ENCODE data around the gene RNF144B. TPM values are rescaled to one million over a fixed set of nuclear protein-coding genes. Genes with fewer than 3 reads are reported as not detected.

RNF144B gene
- total RNA-seq, 1 donor from 2014 or later, result 15.1 TPM

DNA sequence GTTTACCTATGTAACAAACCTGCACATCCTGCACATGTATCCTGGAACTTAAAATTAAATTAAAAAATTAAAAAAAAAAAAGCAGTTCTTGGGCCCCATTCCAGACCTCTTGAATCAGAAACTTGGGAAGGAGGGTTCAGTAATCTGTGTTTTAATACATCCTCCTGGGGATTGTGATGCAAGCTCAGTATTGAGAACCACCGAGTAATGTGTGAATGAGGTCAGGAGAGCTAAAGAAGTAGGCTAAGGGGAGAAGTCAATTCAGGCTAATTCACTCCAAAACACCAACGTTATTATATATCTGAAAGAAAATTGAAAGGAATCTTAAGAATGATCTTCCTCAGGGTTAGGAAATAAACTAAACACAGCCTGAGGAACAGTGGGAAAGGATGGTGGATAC is 120.4 kb downstream of the RNF144B start:
- Histone ChIP-seq H3K9me3 (ENCODE audit: control insufficient read depth in 3 of 3, low read length in 3 of 3) (no peaks in the 10 kb centered on the region), H3K4me3 (ENCODE audit: low read length in 3 of 3) (no peak overlapping the region), H3K9ac (ENCODE audit: low read depth in 1 of 3, low read length in 3 of 3) (no peak overlapping the region), H3K36me3 (ENCODE audit: control insufficient read depth in 3 of 3, insufficient read depth in 3 of 3, low read length in 3 of 3) (no peaks in the 10 kb centered on the region), H3K27ac (ENCODE audit: low read depth, low read length) (no peak overlapping the region), H3K27me3 (ENCODE audit: control insufficient read depth in 3 of 3, insufficient read depth in 3 of 3, low read length in 3 of 3) (no peaks in the 10 kb centered on the region), H3K4me1 (ENCODE audit: control insufficient read depth in 3 of 3, insufficient read depth in 3 of 3, low read length in 3 of 3) (peaks cover 3 to 6% (median 5%) of the 10 kb centered on the region in 3 donors)

DNA sequence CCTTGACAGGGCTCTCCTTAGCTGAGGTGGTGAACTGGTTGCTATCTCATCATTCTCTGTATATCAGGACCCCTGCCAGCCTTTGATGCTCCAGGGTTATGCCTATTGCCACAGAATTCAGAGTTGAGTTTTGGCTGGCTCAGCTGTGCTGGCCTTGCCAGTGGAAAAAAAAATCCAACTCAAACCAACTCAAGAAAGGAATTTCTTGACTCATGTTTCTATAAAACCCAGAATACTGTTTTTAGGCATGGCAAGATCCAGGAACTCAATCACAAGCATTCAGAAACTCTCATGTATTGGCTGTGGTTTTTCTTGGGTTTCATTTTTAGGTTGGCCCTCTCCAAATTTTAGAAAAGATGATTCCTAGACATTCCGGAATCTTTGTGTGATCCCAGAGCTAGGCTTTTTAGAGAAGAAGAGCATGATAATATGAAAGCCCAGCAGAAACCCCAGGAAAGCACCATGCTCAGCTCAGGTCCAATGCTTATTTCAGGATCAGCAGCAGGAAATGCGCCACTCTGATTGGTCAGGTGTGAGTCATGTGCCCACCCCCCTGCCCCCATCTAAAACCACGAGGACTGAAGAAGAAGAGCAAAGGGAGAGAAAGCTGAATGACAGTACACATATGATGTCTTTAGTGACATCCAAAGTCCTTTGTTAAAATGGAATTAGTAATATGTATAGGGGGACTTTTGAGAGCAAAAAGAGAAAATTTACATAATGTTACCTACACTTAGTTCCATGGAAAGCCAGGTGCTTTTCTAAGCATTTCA is 122.9 kb downstream of the RNF144B start:
- H3K27me3 ChIP-seq (ENCODE audit: control insufficient read depth in 3 of 3, insufficient read depth in 3 of 3, low read length in 3 of 3), result no peaks in the 10 kb centered on the region
- H3K9me3 ChIP-seq (ENCODE audit: control insufficient read depth in 3 of 3, low read length in 3 of 3), result no peaks in the 10 kb centered on the region
- no peaks in the 10 kb centered on the region for H3K36me3 ChIP-seq (ENCODE audit: control insufficient read depth in 3 of 3, insufficient read depth in 3 of 3, low read length in 3 of 3)
- no peak overlapping the region for H3K27ac ChIP-seq (ENCODE audit: low read depth, low read length)
- no peak overlapping the region for H3K9ac ChIP-seq (ENCODE audit: low read depth in 1 of 3, low read length in 3 of 3)
- H3K4me1 ChIP-seq (ENCODE audit: control insufficient read depth in 3 of 3, insufficient read depth in 3 of 3, low read length in 3 of 3), result no peaks in the 10 kb centered on the region
- H3K4me3 ChIP-seq (ENCODE audit: low read length in 3 of 3), result no peak overlapping the region

DNA sequence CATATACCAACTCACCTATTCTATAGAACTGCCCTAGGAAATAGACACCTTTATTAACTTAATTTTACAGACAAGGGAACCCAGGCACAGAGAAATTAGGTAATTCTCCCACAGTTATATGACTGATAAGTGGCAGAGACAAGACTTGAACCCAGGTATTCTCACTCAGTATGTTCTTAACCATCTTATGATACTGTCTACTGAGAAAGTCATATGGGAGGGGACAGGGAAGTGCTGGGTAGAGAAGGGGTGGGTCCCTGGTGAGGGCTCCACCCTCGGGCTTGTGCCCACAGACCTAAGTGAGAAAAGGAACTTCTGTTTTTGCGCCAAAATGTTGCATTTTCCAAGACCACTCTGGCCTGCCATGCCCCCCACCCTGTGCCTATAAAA is 123.5 kb downstream of the RNF144B start:
- Histone ChIP-seq H3K36me3 (ENCODE audit: control insufficient read depth in 3 of 3, insufficient read depth in 3 of 3, low read length in 3 of 3) (no peaks in the 10 kb centered on the region), H3K27ac (ENCODE audit: low read depth, low read length) (no peak overlapping the region), H3K4me3 (ENCODE audit: low read length in 3 of 3) (no peak overlapping the region), H3K9ac (ENCODE audit: low read depth in 1 of 3, low read length in 3 of 3) (no peak overlapping the region), H3K4me1 (ENCODE audit: control insufficient read depth in 3 of 3, insufficient read depth in 3 of 3, low read length in 3 of 3) (no peaks in the 10 kb centered on the region), H3K9me3 (ENCODE audit: control insufficient read depth in 3 of 3, low read length in 3 of 3) (no peaks in the 10 kb centered on the region), H3K27me3 (ENCODE audit: control insufficient read depth in 3 of 3, insufficient read depth in 3 of 3, low read length in 3 of 3) (no peaks in the 10 kb centered on the region)

DNA sequence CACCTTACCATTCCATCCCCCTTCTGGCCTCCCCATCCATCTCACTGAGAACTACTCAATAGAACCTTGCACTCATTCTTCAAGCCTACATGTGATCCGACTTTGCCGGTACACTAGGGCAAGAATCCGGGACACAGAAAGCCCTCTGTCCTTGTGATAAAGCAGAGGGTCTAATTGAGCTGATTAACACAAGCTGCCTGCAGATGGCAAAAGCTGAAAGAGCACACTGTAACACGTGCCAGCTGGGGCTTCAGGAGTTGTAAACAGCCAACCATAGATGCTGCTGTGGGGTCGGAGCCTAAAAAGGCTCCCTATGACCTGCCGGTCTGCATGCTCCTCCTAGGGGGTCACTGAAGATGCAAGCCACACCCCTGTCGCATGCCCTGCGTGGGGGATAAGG is 124.1 kb downstream of the RNF144B start:
- Histone ChIP-seq H3K27me3 (ENCODE audit: control insufficient read depth in 3 of 3, insufficient read depth in 3 of 3, low read length in 3 of 3) (no peaks in the 10 kb centered on the region), H3K4me3 (ENCODE audit: low read length in 3 of 3) (no peak overlapping the region), H3K27ac (ENCODE audit: low read depth, low read length) (no peak overlapping the region), H3K36me3 (ENCODE audit: control insufficient read depth in 3 of 3, insufficient read depth in 3 of 3, low read length in 3 of 3) (no peaks in the 10 kb centered on the region), H3K9me3 (ENCODE audit: control insufficient read depth in 3 of 3, low read length in 3 of 3) (no peaks in the 10 kb centered on the region), H3K9ac (ENCODE audit: low read depth in 1 of 3, low read length in 3 of 3) (no peak overlapping the region), H3K4me1 (ENCODE audit: control insufficient read depth in 3 of 3, insufficient read depth in 3 of 3, low read length in 3 of 3) (no peaks in the 10 kb centered on the region)

DNA sequence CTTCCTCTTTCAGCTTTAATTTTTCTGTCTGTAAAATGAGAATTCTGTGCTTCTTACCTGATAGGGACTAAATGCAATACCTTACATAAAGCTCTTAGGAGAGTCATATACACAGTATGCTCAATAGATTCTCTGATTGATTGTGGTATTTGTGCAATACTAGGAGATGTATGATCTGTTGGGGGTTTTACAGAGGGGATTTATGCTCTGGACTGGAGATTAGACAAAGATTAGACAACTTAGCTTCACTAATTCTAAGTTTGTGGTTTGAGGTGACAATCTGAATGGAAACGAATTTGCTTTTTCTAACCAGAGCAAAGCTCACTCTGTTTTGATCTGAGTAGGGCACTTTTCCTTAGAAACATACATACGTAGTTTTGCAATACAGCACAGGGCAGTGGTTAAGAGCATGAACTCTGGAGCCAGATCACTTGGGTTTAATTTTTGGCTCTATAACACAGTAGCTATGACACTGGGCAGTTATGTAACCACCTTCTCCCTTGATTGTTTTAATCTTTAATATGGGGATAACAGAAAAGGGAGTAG is 126.2 kb downstream of the RNF144B start:
- no peak overlapping the region for H3K27ac ChIP-seq (ENCODE audit: low read depth, low read length)
- H3K4me3 ChIP-seq (ENCODE audit: low read length in 3 of 3), result no peak overlapping the region
- no peaks in the 10 kb centered on the region for H3K36me3 ChIP-seq (ENCODE audit: control insufficient read depth in 3 of 3, insufficient read depth in 3 of 3, low read length in 3 of 3)
- H3K27me3 ChIP-seq (ENCODE audit: control insufficient read depth in 3 of 3, insufficient read depth in 3 of 3, low read length in 3 of 3), result no peaks in the 10 kb centered on the region
- no peaks in the 10 kb centered on the region for H3K4me1 ChIP-seq (ENCODE audit: control insufficient read depth in 3 of 3, insufficient read depth in 3 of 3, low read length in 3 of 3)
- H3K9ac ChIP-seq (ENCODE audit: low read depth in 1 of 3, low read length in 3 of 3), result no peak overlapping the region
- no peaks in the 10 kb centered on the region for H3K9me3 ChIP-seq (ENCODE audit: control insufficient read depth in 3 of 3, low read length in 3 of 3)

DNA sequence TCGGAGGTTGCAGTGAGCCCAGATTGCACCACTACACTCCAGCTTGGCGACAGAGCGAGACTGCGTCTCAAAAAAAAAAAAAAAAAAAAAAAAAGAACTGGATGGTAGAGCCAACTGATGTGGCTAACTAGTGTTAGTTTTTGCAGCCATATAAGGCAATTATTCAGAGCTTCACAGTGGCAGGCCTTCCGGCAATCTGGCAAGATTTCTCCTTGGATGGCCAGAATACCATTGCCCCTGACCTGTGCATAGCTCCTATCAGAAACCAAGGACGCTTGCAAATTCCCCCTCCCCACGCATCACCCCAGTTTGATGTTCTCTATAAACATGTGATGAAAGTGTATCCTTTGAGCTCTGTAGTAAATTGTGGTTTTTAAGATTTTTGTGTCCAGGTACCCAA is 127.0 kb downstream of the RNF144B start:
- Histone ChIP-seq H3K27me3 (ENCODE audit: control insufficient read depth in 3 of 3, insufficient read depth in 3 of 3, low read length in 3 of 3) (no peaks in the 10 kb centered on the region), H3K27ac (ENCODE audit: low read depth, low read length) (no peak overlapping the region), H3K36me3 (ENCODE audit: control insufficient read depth in 3 of 3, insufficient read depth in 3 of 3, low read length in 3 of 3) (no peaks in the 10 kb centered on the region), H3K9me3 (ENCODE audit: control insufficient read depth in 3 of 3, low read length in 3 of 3) (no peaks in the 10 kb centered on the region), H3K4me3 (ENCODE audit: low read length in 3 of 3) (no peak overlapping the region), H3K4me1 (ENCODE audit: control insufficient read depth in 3 of 3, insufficient read depth in 3 of 3, low read length in 3 of 3) (no peaks in the 10 kb centered on the region), H3K9ac (ENCODE audit: low read depth in 1 of 3, low read length in 3 of 3) (no peak overlapping the region)

DNA sequence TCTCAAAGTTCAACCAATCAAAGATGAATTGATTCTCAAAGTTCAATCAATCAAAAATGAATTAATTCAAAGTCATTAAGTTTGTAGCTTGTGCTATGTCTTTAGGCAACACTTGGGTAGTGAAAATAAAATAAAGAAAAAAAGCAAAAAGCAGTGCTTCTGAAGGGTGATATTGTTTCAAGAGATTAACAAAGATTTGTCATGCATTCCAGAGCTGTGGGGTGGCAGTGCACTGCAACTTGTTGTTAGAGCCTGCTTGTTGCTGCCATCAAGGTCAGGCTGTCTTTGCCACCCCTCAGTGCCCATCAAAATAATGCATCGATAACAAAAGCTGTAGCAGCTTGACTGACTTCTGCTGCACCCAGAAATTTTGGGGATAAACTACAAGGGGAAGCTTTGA is 128.6 kb downstream of the RNF144B start:
- no peaks in the 10 kb centered on the region for H3K4me1 ChIP-seq (ENCODE audit: control insufficient read depth in 3 of 3, insufficient read depth in 3 of 3, low read length in 3 of 3)
- H3K9ac ChIP-seq (ENCODE audit: low read depth in 1 of 3, low read length in 3 of 3), result no peak overlapping the region
- no peaks in the 10 kb centered on the region for H3K36me3 ChIP-seq (ENCODE audit: control insufficient read depth in 3 of 3, insufficient read depth in 3 of 3, low read length in 3 of 3)
- no peak overlapping the region for H3K27ac ChIP-seq (ENCODE audit: low read depth, low read length)
- H3K4me3 ChIP-seq (ENCODE audit: low read length in 3 of 3), result no peak overlapping the region
- no peaks in the 10 kb centered on the region for H3K9me3 ChIP-seq (ENCODE audit: control insufficient read depth in 3 of 3, low read length in 3 of 3)
- H3K27me3 ChIP-seq (ENCODE audit: control insufficient read depth in 3 of 3, insufficient read depth in 3 of 3, low read length in 3 of 3), result no peaks in the 10 kb centered on the region

Other genes with a start within 250 kb of the RNF144B start
- 2.1 TPM for gene TPMT, start 232.3 kb upstream of the RNF144B start, total RNA-seq
- gene KDM1B, start 231.9 kb upstream of the RNF144B start, total RNA-seq, result 16.2 TPM
- gene DEK, start 122.8 kb upstream of the RNF144B start, total RNA-seq, result 64.2 TPM